RWPE1 (cell line): ENCODE data around the gene DNASE1L3.
"Not testable (repeated sequence)": the region's sequence is repeated elsewhere in the genome, so short reads cannot be mapped to it uniquely, and the experiment has no call there.

Experiments used
- CTCF ChIA-PET: fragments of 350-600 bp; sonication (Branson Sonifier 250); formaldehyde crosslinking; extraction: SDS; loops from one replicate; lab custom pipeline; 2021; lab: Yijun Ruan, JAX
- POLR2A ChIA-PET: fragments of 400-600 bp; formaldehyde crosslinking; extraction: SDS; loops from one replicate; lab custom pipeline; 2020; ENCODE audit warnings: antibody characterized with exemption; ENCODE audit not compliant: low non-redundant PET; lab: Yijun Ruan, JAX
- DNase-seq: peaks from one replicate; pipeline ENCODE4 v3.0.0; 2012; ENCODE audit warnings: low spot score
- H3K27ac ChIP-seq: fragments of 450-650 bp; 2 replicates; pipeline ENCODE4 v1.5.1; 2017
- CTCF ChIP-seq: fragments of 450-650 bp; conservative IDR thresholded peaks from 2 replicates; pipeline ENCODE4 v1.5.1; 2017; ENCODE audit warnings: low read depth, mild to moderate bottlenecking

Gene DNASE1L3

GRCh38 chr3:58236527-58237237, 25.9 kb upstream of the DNASE1L3 start:
- no peak for DNase-seq
- ChIA-PET POLR2A (interaction anchor here (0.6 kb wide), 1 partner anchor 167 kb away, joined by 4 read pairs; no protein-coding TSS in a partner anchor), CTCF (interaction anchor here (0.6 kb wide), 1 partner anchor 59 kb away, joined by 4 read pairs; no protein-coding TSS in a partner anchor)
- H3K27ac ChIP-seq, result peak overlapping the region; percentile 83
- no peak for TF ChIP-seq CTCF

DNA sequence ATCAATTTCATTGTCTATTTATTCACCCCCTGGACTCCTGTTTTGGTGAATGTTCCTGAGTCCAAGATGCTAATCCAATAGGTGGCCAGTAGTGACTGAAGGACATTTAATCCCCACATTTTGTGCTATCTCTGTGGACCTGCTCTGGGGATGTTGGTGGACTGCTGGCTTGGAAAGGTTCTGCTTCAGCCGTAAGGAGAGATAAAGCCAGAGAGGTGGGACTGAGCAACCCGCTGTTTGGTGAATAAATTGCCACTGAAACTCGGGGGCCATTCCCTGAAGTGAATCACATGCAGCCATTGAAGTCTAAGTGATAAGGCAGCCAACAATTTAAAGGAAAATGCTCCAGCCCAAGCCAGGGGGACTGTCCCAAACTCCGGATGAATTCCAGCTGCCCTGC, 25.2 kb upstream of the DNASE1L3 start:
- no peak for DNase-seq
- CTCF ChIA-PET, result interaction anchor here (0.6 kb wide), 1 partner anchor 59 kb away, joined by 4 read pairs; no protein-coding TSS in a partner anchor
- POLR2A ChIA-PET, result interaction anchor here (0.6 kb wide), 1 partner anchor 167 kb away, joined by 4 read pairs; no protein-coding TSS in a partner anchor
- no peak overlapping the region for H3K27ac ChIP-seq
- TF ChIP-seq CTCF, result no peak

DNA sequence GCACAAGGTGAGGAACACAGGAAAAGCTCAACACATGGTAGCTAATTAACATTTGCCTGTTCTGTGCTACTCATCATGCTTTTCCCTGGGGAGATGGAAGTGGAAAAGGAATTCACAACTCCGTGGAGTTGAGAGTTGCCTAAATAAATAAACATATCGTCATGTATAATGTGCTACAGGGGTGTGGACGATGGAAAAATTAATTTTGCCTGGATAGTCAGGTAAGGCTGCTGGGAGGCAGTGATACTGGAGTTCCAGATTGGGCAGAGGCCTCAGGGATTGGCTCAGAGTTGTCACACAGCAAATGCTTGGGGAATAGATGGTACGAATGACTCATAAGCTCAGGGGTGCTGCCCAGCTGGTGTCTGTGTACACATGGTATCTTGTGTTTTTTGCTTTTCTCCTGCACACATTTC, 23.8 kb upstream of the DNASE1L3 start:
- H3K27ac ChIP-seq, result no peak overlapping the region
- ChIA-PET POLR2A (no interaction called here), CTCF (no interaction called here)
- no peak for DNase-seq
- no peak for TF ChIP-seq CTCF

DNA sequence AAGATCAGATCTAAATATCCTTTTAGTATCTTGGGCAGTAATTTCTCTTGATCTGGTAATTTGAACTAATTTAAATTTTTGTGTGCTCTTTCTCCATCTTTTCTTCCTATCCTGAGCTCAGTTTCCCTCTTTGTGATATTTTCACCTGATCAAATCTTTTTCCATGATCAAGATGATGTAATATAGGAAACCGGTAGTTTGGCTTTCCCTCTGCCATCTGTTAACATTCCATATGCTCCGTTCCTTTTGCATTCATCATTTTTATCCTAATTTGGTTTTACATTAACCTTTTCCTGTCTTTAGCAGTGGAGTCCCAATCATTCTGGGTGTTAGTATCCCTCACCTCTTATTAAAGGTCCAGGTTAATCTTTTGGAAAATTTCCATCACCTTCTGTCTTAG, 20.9 kb upstream of the DNASE1L3 start:
- CTCF ChIA-PET, result interaction anchor here (0.7 to 0.8 kb wide), 2 partner anchors 26 to 44 kb away, joined by 4 to 5 read pairs; no protein-coding TSS in a partner anchor
- POLR2A ChIA-PET, result no interaction called here
- no peak for DNase-seq
- no peak overlapping the region for H3K27ac ChIP-seq
- TF ChIP-seq CTCF, result no peak

GRCh38 chr3:58230876-58231552, 20.2 kb upstream of the DNASE1L3 start:
- no peak overlapping the region for H3K27ac ChIP-seq
- no peak for TF ChIP-seq CTCF
- CTCF ChIA-PET, result interaction anchor here (0.5 to 0.8 kb wide), 2 partner anchors 13 to 43 kb away, joined by 3 to 5 read pairs; no protein-coding TSS in a partner anchor
- POLR2A ChIA-PET, result interaction anchor here (0.7 kb wide), 1 partner anchor 217 kb away, joined by 6 read pairs; no protein-coding TSS in a partner anchor
- no peak for DNase-seq

DNA sequence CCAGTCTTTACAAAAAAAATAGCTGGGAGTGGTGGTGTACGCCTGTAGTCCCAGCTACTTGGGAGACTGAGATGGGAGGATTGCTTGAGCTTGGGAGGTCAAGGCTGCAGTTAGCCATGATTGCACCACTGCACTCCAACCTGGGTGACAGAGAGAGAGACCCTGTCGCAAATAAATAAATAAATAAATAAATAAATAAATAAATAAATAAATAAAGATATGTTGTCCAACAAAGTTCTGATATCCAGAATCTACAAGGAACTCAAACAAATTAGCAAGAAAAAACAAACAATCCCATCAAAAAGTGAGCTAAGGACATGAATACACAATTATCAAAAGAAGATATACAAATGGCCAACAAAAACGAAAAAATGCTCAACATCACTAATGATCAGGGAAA, 17.2 kb upstream of the DNASE1L3 start:
- CTCF ChIA-PET, H3K27ac ChIP-seq, POLR2A ChIA-PET, DNase-seq: not testable (repeated sequence)
